Erythroblast (primary cell): ENCODE data around the gene QRICH1.

Experiments used
- GATA1 ChIP-seq: IDR thresholded peaks from 2 replicates; pipeline ENCODE4 v1.6.1; 2011; ENCODE audit warnings: low read depth, mild to moderate bottlenecking, control low read depth, low read length, moderate library complexity
- POLR2A ChIP-seq: IDR thresholded peaks from 2 replicates; pipeline ENCODE4 v1.6.1; 2011; ENCODE audit warnings: mild to moderate bottlenecking, low read length

- TF ChIP-seq POLR2A (no peak), GATA1 (no peak)
Observed at GRCh38 chr3:49009396-49009795, 84.5 kb downstream of the QRICH1 start.
